ELR (cell line): Measurements from ENCODE around the gene MAMLD1.

Experiments
- DNase-seq: peaks from one replicate; pipeline ENCODE4 v3.0.0-alpha.2; 2015; ENCODE audit warnings: low read depth

The MAMLD1 gene

DNA sequence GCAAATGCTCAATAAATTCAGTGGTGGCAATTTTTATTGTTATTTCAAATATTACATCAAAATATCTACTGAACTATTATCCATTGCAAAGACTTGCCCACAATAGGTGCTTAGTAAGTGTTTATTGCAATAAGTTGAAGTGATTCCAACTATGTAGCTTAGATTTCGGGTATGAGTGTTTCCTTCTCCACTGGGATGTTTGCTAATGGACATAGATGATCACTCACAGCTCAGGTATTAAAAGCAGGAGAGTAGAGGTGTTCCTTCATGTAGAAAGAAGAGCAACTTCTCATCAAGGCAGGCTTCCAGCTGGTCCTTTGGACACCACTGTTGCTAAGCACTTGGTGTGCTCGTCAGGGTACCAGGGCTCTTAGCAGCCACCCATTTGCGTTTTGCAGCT is 139.0 kb downstream of the MAMLD1 start:
- no peak for DNase-seq

DNA sequence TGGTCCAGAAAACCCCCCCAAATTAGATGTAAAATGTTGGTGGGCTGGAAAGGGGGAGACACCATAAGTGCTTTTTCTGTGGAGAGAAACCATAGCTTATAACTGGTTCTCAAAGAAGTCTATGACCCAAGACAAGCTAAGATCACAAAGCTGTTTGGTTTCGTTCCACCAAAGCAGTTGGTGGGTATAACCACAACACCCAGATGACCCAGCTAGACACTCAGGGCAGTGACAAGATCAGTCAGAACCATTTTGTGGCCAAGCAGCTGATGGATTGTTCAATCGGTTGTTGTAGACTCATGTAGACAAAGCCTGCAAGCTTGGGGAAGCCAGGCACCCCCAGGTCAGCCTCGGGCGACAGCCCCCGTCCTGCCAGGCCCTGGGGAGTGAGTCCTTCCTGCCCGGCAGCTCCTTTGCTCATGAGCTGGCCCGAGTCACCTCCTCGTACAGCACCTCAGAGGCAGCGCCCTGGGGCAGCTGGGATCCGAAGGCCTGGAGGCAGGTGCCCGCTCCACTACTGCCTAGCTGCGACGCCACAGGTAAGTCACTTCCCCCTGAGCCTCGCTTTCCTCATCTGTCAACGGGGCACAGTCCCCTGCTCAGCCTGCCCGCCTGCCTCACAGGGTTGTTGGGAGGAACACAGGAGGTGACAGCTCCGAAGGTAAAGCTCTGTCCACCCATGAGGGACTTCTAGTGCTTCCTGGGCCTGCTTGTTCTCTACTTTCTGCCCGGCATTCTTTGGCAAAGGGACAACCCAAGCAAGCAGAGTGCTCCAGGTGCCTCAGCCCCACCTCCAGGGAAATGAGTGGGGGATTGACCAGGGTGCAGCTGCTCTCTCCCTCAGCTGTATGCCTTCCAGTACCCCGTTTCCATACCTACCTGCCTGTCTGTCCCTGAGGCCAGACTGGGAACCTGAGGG is 140.1 kb downstream of the MAMLD1 start:
- DNase-seq, result no peak

DNA sequence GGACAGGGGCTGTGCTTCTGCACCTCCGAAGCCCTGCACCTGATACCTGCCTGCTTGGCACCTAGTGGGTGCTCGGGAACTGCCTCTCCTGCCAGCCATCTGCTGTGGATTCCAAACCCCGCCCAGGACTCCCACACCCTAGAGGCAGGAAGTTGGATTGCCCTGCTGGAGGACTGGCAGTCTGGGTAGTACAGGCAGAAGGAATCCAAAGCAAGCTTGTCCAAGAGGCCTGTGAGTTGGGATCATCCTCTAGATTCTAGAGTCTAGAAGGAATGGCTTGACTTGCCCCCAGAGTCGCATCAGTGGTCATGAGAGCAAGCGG is 140.7 kb downstream of the MAMLD1 start:
- peak; percentile 13 for DNase-seq

DNA sequence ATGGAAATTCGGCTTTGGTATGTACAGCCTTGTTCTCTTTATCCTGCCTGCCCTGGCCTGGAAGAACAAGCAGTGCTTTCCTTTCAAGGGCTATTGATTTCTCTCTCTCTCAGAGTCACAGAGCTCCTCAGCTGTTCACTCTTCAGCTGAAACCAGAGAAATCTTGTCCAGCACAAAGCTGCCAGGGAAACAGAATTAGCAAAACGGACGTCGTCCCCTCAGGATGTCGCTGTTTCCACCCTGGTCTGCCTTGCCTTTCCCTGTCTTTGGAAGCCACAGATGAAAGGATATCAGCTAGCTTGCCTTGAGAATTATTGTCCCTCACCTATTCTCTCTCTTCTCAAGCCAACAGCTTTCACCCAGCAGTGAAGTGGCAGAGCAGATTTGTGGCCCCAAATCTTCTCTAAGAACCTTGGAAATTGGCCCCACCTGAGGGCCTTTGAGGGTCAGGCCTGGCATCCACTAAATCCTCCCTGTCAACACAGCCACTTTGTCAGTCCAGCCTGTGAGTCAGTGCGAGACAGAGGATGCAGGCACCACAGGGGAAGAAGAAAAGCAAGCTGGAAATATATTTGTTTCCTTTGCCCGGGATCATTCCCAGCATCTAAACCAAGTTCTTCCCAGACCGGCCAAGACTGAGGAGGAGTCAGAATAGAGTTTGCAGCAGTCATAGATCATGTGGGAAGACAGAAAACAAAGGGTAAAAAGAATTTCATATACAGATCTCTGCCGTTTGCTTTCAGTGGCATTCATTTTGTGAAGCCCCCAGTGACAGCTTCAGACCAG is 141.5 kb downstream of the MAMLD1 start:
- peak; percentile 36 for DNase-seq

DNA sequence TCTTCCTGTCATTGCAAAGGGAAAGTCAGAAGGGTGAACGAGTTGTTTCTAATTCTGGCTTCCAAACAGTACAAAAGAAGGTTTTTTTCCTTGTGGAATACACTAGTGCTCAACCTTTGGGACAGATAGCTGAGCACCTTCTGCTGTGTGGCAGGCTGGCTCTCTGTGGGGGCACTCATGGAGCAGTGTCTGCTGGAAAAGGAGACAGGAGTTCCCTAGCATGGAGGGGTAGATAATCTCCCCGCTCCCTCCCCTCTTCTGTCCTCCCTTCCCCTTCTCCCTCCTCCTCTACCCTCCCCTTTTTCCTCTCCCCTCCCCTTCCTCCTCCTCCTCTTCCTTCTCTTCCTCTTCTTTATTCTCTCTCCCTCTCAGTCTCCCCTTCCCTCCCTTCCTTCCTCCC is 142.9 kb downstream of the MAMLD1 start:
- DNase-seq, result no peak

DNA sequence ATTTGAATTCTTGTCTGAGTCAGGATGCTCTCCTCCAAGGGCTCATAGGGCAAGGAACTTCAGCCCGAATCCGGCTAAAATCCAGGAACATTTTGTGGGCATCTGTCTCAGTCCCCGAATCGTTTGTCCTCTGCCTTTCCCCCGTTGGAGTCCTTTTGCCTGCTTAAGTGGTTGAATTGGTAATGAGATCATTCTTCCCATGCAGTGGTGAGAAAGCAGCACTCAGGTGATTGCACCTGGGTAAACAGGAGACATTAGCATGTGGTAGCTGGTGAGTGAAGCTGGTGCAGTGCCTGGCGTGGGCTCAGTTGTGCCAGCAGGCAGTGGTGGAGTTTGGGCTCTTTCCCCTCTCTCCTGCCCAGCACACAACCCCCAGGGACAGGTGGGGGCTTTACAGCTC is 143.4 kb downstream of the MAMLD1 start:
- no peak for DNase-seq

DNA sequence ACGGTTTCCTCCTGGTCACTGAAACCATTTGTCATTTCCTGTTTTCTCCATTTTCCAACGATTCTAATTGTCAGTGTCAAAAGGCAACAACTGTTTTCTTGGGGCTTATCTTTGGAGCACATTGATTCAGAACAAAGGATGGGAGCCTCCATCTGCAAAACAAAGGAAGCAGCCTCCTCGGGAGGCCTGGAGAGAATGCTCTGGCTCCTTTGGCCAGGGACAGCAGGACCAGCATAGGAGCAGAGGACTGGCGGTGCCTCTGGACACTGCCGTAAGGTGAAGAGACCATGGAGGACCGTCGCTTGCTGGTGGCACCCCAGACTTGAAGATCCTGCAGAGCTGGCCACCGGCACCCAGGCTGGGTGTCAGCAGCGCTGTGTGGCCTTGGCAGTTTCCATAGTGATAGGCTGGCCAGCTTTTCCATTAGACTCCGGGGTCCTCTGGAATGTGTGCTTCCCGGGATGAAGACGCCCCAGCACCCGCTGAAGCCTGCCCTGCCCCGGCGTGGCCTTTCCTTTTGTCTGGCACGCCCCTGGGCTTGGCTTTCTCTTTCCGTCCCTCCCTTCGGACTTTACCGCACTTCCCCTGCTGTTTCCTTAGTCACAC is 144.2 kb downstream of the MAMLD1 start:
- DNase-seq, result no peak

DNA sequence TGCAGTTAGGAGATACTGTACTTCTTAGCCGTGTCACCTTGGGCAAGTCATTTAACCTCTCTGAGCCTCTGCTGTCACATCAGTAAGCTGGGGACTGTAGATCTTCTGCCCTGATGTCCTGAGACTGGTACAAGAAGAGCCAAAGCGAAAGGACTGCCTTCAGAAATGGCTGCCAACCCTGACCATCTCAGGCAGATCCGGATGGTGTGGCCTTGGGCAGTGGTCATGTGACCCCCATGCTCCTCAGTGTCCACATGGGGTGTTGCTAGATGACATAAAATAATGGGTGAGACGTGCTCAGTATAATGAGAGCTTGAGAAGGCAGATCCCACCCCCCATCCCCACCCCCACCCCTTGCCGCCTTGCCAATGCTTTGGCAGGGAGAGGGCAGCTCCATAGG is 144.9 kb downstream of the MAMLD1 start:
- no peak for DNase-seq

DNA sequence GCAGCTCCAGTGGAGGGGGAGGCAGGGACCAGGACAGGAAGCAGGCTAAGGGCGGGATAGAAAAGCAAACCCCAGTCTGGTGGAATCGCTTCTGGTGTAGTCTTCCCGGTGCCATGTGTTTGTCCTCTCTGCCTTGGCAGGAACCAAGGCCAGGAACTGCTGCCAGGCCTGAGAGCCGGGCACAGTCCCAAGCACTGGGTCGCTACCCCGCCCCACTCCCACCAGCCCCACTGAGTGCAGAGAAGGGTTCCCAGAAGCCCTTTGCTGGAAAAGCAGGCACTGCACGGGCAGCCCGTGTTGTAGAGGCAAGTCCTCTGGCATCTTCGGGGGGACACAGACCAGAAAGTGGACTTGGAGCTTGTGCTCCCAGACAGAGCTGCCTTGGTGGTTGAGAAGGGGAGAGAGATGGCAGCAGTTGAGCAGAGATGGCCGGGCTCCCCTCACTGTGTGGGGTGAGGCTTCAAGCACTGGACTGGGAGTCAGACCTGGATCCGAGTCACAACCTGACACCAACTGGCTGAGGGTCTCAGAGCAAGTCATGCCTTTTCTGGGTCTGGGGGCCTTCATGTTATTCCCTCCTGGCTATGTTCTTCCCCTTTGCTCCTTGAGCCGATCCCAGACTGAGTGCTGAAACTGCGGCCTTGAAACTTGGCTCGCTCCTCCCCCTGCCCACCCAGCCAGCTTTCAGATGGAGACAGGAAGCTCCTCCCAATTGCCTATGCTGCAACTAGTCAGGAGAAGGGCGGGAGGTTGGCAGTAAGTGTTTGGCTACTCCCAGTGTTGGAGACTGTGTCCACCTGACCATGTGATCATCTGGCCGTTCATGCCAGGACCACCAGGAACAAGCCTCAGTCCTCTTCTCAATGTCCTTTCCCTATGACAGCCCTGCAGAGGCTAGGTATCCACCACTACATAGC is 145.6 kb downstream of the MAMLD1 start:
- no peak for DNase-seq

DNA sequence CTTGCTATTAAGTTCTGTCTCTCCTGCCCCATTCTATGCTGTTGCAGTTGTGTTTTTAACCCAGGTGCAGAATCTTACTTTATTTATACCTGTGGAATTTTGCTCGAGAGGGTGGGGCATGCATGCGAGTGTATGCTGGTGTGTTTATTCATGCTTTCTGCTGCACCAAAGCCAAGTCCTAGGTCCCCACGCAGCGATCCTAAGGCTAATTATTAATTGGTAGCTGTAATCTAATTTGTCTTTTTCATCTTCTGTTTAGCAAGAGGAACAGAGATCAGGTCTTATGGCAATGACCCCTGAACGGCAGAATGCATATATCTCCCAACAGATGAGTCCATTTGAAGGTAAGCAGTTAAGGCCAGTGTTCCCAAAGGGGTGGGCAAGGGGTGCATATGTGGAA is 146.6 kb downstream of the MAMLD1 start:
- DNase-seq, result no peak

DNA sequence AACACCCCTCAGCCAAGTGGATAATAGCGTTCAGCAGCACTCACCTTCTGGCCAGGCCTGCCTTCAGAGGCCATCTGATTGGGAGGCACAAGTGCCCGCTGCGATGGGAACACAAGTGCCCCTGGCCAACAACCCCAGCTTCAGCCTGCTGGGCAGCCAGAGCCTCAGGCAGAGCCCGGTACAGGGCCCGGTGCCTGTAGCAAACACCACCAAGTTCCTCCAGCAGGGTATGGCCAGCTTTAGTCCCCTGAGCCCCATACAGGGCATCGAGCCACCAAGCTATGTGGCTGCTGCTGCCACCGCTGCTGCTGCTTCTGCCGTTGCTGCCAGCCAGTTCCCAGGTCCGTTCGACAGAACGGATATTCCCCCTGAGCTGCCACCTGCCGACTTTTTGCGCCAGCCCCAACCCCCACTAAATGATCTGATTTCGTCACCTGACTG is 149.4 kb downstream of the MAMLD1 start:
- no peak for DNase-seq

DNA sequence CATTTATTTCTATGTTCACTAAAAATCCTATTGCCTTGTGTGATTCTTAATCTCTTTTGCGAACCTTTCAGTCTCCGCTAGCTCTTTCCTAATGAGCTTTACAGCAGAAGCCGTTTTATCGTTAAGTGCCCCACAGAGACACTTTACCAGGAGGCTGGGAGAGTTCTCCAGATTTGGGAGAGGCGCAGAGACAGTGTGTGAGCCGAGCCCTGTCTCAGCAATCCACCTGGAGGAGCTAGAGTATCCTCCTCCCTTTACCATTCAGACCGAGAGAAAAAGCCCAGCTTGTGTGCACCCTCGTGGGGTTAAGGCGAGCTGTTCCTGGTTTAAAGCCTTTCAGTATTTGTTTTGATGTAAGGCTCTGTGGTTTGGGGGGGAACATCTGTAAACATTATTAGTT is 150.4 kb downstream of the MAMLD1 start:
- no peak for DNase-seq

DNA sequence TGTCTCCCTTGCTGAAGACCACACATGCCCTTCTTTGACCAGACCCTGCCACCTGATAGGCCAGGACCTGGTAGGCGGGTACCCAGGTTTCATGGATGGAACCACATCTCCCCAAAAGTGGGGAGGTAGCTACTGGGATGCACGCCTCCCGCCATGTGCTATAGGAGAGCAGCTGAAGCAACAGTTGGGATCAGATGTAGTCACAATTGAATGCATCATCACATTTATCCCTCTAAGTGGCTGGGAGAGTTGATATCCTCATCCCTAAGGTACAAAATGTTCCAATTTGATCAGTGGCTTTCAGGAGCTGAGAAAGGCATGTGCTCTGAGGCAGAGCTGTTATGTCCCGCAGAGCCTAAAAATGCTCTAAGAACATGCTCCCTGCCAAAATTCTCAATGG is 151.3 kb downstream of the MAMLD1 start:
- no peak for DNase-seq

DNA sequence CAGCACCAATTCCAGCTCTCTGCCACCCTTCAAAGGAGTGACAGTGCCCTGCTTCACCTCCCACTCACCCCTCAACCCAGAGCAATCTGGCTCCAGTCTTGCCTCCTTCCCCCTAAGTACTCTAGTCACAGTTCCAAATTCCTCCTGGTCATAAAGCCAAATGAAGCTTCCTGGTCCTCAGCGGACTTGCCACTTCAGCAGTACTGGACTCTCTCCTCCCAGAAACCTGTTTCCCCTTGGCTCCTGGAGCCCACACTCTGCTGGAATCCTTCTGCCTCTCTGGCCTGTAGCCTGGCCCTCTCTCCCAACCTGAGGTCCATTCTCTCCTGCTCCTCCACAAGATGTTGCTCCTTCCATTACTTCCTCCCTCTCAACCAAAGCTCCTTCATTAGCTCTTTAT is 152.7 kb downstream of the MAMLD1 start:
- DNase-seq, result no peak

DNA sequence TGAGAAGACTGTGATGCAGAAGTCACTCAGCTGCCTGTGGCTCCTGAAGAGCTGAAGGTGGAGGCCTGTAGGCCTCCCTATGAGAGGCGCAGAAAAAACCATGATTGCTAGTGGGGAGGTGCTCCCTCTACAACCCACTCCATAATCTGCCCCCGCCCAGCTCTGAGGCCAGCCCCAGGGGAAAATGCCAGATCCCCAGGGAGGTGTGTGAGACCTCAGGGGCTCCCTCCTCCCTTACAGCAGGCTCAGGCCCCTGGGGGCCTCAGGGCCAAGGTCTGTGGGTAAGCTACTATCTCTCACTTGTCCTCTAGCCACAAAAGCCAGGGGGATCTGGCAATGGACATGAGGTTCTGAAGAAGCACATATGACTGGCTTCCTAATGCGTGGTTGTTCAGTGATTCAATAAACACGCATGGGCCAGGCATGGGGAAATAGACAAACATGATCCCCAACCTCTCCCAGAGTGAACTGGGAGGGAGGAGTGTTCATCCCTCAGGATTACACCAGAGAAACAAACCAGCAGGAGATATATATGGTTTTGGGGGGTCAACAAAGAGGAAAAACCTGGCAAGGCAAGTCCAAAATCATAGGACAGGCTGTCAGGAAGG is 154.3 kb downstream of the MAMLD1 start:
- DNase-seq, result peak; percentile 24

DNA sequence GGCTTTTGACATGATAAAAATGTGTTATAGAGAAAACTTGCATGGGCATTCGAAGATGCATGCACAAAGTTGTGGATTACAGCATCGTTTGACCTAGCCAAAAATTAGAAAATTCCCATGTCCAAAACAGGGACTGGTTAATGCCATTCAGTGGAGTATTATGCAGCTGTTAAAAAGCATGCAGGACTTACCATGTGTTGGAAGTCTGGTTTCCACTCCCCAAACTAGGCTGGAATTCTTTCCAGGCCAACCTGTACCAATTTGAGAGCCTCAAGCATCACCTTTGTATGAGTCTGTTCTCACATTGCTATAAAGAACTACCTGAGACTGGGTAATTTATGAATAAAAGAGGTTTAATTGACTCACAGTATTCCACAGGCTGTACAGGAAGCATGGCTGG is 159.4 kb downstream of the MAMLD1 start:
- no peak for DNase-seq

DNA sequence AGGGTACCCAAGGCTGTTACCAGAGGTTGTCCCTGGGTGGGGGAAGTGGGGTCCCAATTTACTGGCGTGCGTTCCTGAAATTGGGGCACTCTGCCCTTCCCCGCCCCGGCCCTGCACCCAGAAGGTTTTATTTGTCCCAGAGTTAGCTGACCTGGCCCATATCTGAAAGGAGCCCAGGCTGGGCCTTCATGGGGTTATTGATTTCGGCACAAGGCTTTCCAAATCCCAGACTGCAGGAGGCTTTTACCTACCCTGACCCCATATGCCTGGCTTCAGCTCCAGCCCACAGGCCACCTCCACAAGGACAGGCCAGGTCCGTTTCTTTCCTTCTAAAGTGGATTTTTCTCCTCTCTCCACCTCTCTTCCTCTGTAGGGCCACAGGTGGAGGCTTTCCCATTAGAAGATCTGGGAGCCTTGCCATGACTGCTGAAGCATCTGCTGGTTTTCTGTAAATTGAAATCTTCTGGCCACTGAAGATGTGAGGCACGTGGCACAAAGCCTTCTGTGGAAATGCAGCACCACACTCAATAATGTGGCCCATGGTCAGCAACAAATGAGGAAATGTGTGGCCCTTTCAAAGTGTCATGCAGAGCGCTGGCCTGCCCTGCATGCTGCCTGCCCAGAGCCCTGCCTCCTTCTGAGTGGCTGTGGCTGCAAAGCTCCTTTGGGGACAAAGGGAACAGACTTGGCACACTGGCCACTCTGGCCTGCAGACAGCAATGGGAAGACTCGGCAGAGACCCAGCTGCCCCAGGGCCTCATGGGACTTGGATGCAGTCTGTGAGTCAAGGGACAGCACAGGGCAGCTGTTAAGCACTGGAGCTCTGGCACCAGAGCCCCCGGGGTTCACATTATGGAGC is 162.2 kb downstream of the MAMLD1 start:
- no peak for DNase-seq

DNA sequence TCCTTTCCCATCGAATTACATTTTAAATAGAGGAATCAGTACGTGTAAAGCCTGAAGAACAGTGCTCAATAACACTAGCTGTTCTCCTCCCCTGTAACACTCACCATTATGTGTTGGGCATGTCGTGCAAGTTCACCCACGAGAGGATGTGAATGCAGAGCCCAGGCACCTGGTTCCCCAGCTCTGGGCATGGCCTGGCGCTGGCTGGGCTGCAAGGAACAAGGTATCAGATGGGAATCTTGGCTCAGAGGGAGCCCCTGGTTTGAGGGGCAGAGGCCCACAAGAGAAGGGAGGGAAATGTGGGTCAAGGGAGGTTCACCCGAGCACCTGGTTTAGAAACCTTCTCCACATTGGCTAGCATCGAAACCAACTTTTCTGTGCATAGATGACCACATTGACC is 163.6 kb downstream of the MAMLD1 start:
- no peak for DNase-seq

DNA sequence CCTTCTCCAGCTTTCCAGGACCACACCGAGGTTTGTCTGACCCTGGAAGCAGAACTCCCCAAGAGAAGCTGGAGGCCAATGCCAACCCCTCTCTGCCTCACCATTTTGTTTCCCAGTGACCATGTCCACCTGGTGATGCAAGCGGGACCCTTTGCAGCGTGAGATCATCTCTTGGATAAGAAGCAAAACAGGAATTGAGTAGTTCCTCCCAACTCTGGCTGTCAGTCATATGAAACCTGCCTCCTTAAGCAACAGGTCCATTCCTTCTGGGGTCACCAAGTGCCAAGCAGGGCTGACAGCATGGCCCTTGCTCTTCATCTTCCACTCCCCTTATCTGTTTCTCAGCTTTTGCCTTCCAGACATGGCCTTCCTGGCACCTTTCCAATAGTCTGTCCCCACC is 164.0 kb downstream of the MAMLD1 start:
- DNase-seq, result no peak

DNA sequence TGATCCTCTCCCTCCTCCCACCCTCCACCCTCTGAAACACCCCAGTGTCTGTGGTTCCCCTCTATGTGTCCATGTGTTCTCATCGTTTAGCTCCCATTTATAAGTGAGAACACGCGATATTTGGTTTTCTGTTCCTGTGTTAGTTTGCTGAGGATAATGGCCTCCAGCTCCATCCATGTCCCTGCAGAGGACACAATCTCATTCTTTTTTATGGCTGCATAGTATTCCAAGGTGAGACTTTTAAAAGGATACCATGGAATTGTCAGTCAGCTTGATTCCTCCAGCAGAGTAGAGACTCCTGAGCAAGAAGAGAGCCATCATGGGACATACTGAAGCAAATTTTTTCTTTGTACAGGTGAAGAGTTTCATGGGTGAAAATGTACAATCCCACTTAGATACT is 166.5 kb downstream of the MAMLD1 start:
- DNase-seq, result no peak

DNA sequence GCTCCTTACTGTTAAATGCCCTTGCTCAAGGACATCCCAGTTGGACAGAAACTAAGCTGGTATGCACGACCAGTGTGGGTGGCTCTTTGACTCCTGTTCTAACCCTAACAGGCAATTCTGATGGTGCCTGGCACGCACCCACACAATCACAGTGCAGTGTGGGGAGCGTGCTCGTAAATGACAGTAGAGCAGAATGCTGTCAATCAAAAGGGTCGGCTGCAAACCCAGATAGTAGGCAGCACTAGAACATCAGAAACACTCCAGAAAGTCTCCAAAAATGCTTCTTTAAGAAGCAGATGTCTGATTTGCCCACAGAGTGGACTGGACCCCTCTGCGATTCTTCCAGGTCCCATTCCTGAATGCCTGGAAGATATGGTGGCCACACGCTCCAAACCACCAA is 167.7 kb downstream of the MAMLD1 start:
- DNase-seq, result no peak
